NT2/D1 (cell line): Measurements from ENCODE around the gene DAW1.

ENCODE experiments used
- SUZ12 ChIP-seq: IDR thresholded peaks from 2 replicates; pipeline ENCODE4 v1.6.1; 2011; ENCODE audit not compliant: insufficient read length, insufficient read depth; ENCODE audit errors: extremely low read depth
- YY1 ChIP-seq: IDR thresholded peaks from 2 replicates; pipeline ENCODE4 v1.6.1; 2011; ENCODE audit not compliant: insufficient read length, insufficient read depth
- ZNF274 ChIP-seq: IDR thresholded peaks from 2 replicates; pipeline ENCODE4 v1.6.1; 2011; ENCODE audit warnings: mild to moderate bottlenecking, low read depth, low read length

DNA sequence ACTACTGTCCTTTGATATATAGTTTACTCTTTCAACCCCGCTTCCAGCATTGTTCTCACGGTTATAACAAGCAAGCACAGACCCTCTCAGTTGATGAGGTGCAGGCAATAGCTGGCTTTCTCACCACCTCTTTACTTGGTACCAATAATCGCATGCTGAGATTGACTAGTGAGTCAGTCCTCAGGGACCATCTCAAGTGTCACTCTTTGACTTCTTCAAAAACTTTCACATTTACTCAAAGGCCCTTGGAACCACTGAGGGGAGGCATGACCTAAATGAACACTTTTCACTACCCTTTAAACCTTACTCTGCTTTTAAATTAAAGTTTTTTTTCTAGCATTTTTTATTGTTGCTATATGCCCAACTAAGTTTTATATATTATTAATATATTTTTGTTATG, 101.8 kb downstream of the DAW1 start:
- TF ChIP-seq SUZ12 (no peak), ZNF274 (no peak), YY1 (no peak)
